Endodermal cell (in vitro differentiated cells): ENCODE data around the gene PCBP4. TPM values are rescaled to one million over a fixed set of nuclear protein-coding genes. Genes with fewer than 3 reads are reported as not detected.
A peak's percentile ranks its signal among the peaks of the same experiment; 100 is the strongest.

Experiments
- DNase-seq: peaks from one replicate; pipeline ENCODE4 v3.0.0-alpha.2; 2017
- H3K27ac ChIP-seq: 2 replicates; pipeline ENCODE4 v1.5.1; 2013; ENCODE audit warnings: mild to moderate bottlenecking, low read depth, low read length, moderate library complexity
- H3K27me3 ChIP-seq: 2 replicates; pipeline ENCODE4 v1.6.1; 2013; ENCODE audit warnings: mild to moderate bottlenecking, low read length, moderate library complexity; ENCODE audit not compliant: insufficient read depth, control insufficient read depth, poor library complexity, severe bottlenecking
- H3K36me3 ChIP-seq: 2 replicates; pipeline ENCODE4 v1.7.0; 2013; ENCODE audit warnings: mild to moderate bottlenecking, low read length, moderate library complexity; ENCODE audit not compliant: control insufficient read depth, insufficient read depth
- H3K4me1 ChIP-seq: one replicate; pipeline ENCODE4 v1.7.0; 2013; ENCODE audit warnings: low read length; ENCODE audit not compliant: control insufficient read depth, insufficient read depth
- H3K4me3 ChIP-seq: 2 replicates; pipeline ENCODE4 v1.5.1; 2013; ENCODE audit warnings: mild to moderate bottlenecking, low read length, moderate library complexity
- H3K9ac ChIP-seq: 2 replicates; pipeline ENCODE4 v1.6.1; 2013; ENCODE audit warnings: mild to moderate bottlenecking, low read length, moderate library complexity; ENCODE audit not compliant: poor library complexity, severe bottlenecking; ENCODE audit errors: extremely low read depth
- H3K9me3 ChIP-seq: 2 replicates; pipeline ENCODE4 v1.6.1; 2013; ENCODE audit warnings: mild to moderate bottlenecking, low read length, moderate library complexity; ENCODE audit not compliant: control insufficient read depth
- H3K27ac Mint-ChIP-seq: 2 replicates; pipeline ENCODE4 v1.8.0; 2020; ENCODE audit warnings: mixed read lengths
- H3K27me3 Mint-ChIP-seq: 2 replicates; pipeline ENCODE4 v1.8.0; 2021; ENCODE audit warnings: mild to moderate bottlenecking, mixed read lengths; ENCODE audit not compliant: insufficient read depth
- H3K36me3 Mint-ChIP-seq: 2 replicates; pipeline ENCODE4 v1.8.0; 2020; ENCODE audit warnings: low read depth, mixed read lengths
- H3K4me1 Mint-ChIP-seq: 2 replicates; pipeline ENCODE4 v1.8.0; 2020; ENCODE audit warnings: mixed read lengths
- H3K4me3 Mint-ChIP-seq: 2 replicates; pipeline ENCODE4 v1.8.0; 2020; ENCODE audit warnings: mild to moderate bottlenecking, moderate library complexity, mixed read lengths
- H3K9me3 Mint-ChIP-seq: 2 replicates; pipeline ENCODE4 v1.8.0; 2020; ENCODE audit warnings: mild to moderate bottlenecking, mixed read lengths
- CTCF ChIP-seq: fragments of 200-600 bp; sonication (generic); conservative IDR thresholded peaks from 2 replicates; pipeline ENCODE4 v1.5.0; 2021; ENCODE audit warnings: antibody characterized with exemption, mild to moderate bottlenecking
- WGBS, 2 experiments: methylation state at CpG; one replicate each; pipeline versions ENCODE4 v1.1.5 to v1.1.7; 2013; ENCODE audit warnings: missing lambda C conversion rate in 2 of 2, mixed read lengths in 1 of 2; ENCODE audit not compliant: insufficient coverage in 1 of 2, insufficient read length in 1 of 2; 5-methylcytosine and 5-hydroxymethylcytosine counted together
- total RNA-seq, 2 donors: library from RNA; stranded (reverse); fragmentation: NEBNext Ultra II Directional in 1 of 2; extraction: Animal tissue kit (Norgen Biotek cat#: 25700) in 1 of 2; gene quantifications; 2 replicates in 1 of 2; 3 replicates in 1 of 2; pipeline ENCODE4 v1.2.1, GENCODE V29; 2021

Gene PCBP4
- total RNA-seq, 2 donors from 2014 or later = 54.1 to 68.1 TPM

- no peak for DNase-seq
- peaks cover 38% of the 10 kb centered on the region for H3K27me3 Mint-ChIP-seq
- H3K27ac ChIP-seq = no peak overlapping the region
- TF ChIP-seq CTCF = no peak
- H3K4me1 Mint-ChIP-seq = peaks cover 5% of the 10 kb centered on the region
- H3K9ac ChIP-seq = no peak overlapping the region
- H3K4me3 Mint-ChIP-seq = no peak overlapping the region
- 91 to 92% methylated on average over 4 of the region's 4 CpGs for WGBS, 2 experiments
- H3K9me3 ChIP-seq = no peaks in the 10 kb centered on the region
- peaks cover 26% of the 10 kb centered on the region for H3K27me3 ChIP-seq
- H3K4me1 ChIP-seq = peaks cover 6% of the 10 kb centered on the region
- H3K9me3 Mint-ChIP-seq = no peaks in the 10 kb centered on the region
- no peaks in the 10 kb centered on the region for H3K36me3 ChIP-seq
- no peaks in the 10 kb centered on the region for H3K36me3 Mint-ChIP-seq
- no peak overlapping the region for H3K4me3 ChIP-seq
- no peak overlapping the region for H3K27ac Mint-ChIP-seq
Observed at GRCh38 chr3:51946796-51947195, 20.5 kb downstream of the PCBP4 start.

GRCh38 chr3:51945926-51946705 is 21.1 kb downstream of the PCBP4 start:
- Histone ChIP-seq H3K27me3 (peaks cover 23% of the 10 kb centered on the region), H3K9ac (no peak overlapping the region), H3K36me3 (no peaks in the 10 kb centered on the region), H3K4me1 (peaks cover 6% of the 10 kb centered on the region), H3K9me3 (no peaks in the 10 kb centered on the region), H3K27ac (no peak overlapping the region), H3K4me3 (no peak overlapping the region)
- WGBS, 2 experiments = 92 to 94% methylated on average over 9 to 14 of the region's 14 CpGs
- H3K27ac Mint-ChIP-seq = no peak overlapping the region
- DNase-seq = peak; percentile 27
- TF ChIP-seq CTCF = no peak
- no peaks in the 10 kb centered on the region for H3K36me3 Mint-ChIP-seq
- no peak overlapping the region for H3K4me3 Mint-ChIP-seq
- H3K4me1 Mint-ChIP-seq = peaks cover 6% of the 10 kb centered on the region
- no peaks in the 10 kb centered on the region for H3K9me3 Mint-ChIP-seq
- peaks cover 31% of the 10 kb centered on the region for H3K27me3 Mint-ChIP-seq

- WGBS, 2 experiments = 91% methylated on average over 12 to 18 of the region's 18 CpGs
- Histone ChIP-seq H3K27ac (no peak overlapping the region), H3K9me3 (no peaks in the 10 kb centered on the region), H3K4me3 (no peak overlapping the region), H3K4me1 (peaks cover 6% of the 10 kb centered on the region), H3K9ac (no peak overlapping the region), H3K36me3 (no peaks in the 10 kb centered on the region), H3K27me3 (peaks cover 14% of the 10 kb centered on the region)
- DNase-seq = no peak
- no peak for TF ChIP-seq CTCF
- H3K4me1 Mint-ChIP-seq = peaks cover 15% of the 10 kb centered on the region
- no peaks in the 10 kb centered on the region for H3K9me3 Mint-ChIP-seq
- H3K36me3 Mint-ChIP-seq = peaks cover 6% of the 10 kb centered on the region
- no peak overlapping the region for H3K4me3 Mint-ChIP-seq
- peaks cover 22% of the 10 kb centered on the region for H3K27me3 Mint-ChIP-seq
- no peak overlapping the region for H3K27ac Mint-ChIP-seq
Observed at GRCh38 chr3:51945031-51945840, 22.0 kb downstream of the PCBP4 start.
